Forelimb muscle (tissue), 1 donor: ENCODE results near the gene ITGA4. TPM values are rescaled to one million over a fixed set of nuclear protein-coding genes. Genes with fewer than 3 reads are reported as not detected.
"Not testable (repeated sequence)": the region's sequence is repeated elsewhere in the genome, so short reads cannot be mapped to it uniquely, and the experiment has no call there.

Experiments
- DNase-seq: peaks from one replicate; pipeline ENCODE4 v3.0.0-alpha.2; 2013; ENCODE audit warnings: low read depth
- polyA plus RNA-seq: library from polyadenylated mRNA; unstranded; fragments of 120-200 nt; gene quantifications from one replicate; pipeline ENCODE4 v1.2.1, GENCODE V29; 2013; ENCODE audit not compliant: insufficient read length

Gene ITGA4
- polyA plus RNA-seq, result 20.5 TPM

- DNase-seq, result no peak
These were observed at the start of gene ITGA4 for GRCh38 chr2:181457121-181457740. Gene ITGA4, plus strand, starts transcription at chr2:181457386. Its CDS starts 269 bp downstream, at chr2:181457655.

DNA sequence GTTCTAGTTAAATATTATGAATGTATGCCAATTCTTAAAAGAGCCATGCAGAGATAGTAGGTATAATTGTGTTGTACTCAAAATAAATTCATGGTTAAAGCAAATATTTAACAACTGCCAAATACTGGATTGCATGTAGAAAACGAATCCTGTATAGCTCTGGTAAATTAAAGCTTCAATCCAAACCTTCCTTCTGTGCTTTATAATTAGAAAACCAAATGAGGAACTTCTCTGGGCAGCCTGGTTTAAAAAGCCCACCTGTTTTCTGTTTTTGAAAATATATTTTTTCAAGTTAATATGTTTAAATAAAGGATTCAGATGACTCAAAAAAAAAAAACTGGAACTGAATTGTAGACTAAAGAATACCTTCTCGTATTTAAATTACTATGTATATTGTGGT lies 48.3 kb upstream of the ITGA4 start:
- no peak for DNase-seq

GRCh38 chr2:181411105-181411849 lies 45.9 kb upstream of the ITGA4 start:
- DNase-seq, result no peak

- DNase-seq, result no peak
These were observed 37.9 kb upstream of the ITGA4 start for GRCh38 chr2:181419129-181419855.

DNA sequence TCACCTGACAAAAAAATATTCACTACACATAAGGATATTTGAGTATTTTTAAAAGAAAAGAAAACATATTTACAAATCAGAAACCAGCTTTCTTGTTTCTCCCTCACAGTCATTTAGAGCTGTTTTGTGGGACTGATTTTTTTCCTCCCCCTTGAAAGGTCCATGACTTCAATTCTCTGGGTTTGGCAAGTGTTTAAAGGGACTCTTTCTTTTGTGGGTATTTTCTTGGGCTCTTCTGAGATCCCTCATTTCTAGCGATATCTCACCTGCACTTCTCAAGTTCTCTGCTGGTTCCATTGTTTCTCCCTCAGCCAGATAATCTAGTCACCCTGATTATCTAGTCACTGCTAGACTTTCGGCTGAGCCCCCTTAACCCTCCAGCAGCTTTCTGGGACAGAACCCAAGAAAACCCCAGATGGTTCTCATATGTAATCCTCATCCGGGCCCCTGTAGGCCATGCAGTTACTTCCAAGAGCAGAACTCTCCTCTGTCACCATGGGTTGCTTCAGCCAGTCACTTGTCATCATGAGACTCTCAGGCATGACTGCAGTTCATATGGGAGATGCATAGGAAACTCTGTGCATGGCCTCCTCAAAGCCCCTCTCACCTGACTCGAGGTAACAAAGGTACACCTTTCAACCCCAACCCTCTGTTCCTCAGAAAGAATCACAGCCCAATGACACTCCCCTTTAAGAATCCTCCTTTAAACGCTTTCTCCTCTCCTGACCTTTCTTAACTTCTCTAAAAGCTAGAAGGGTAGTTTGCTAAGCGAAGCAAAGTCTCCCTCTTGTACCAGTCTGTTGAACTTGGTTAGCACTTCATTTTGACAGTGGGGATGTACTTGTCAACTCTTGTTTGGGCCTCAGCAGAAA lies 36.7 kb upstream of the ITGA4 start:
- no peak for DNase-seq

- DNase-seq, result no peak
These were observed 36.1 kb upstream of the ITGA4 start for GRCh38 chr2:181421131-181421458.

- DNase-seq, result no peak
These were observed 35.7 kb upstream of the ITGA4 start for GRCh38 chr2:181421464-181421863.

GRCh38 chr2:181426672-181427071 lies 30.5 kb upstream of the ITGA4 start:
- no peak for DNase-seq

DNA sequence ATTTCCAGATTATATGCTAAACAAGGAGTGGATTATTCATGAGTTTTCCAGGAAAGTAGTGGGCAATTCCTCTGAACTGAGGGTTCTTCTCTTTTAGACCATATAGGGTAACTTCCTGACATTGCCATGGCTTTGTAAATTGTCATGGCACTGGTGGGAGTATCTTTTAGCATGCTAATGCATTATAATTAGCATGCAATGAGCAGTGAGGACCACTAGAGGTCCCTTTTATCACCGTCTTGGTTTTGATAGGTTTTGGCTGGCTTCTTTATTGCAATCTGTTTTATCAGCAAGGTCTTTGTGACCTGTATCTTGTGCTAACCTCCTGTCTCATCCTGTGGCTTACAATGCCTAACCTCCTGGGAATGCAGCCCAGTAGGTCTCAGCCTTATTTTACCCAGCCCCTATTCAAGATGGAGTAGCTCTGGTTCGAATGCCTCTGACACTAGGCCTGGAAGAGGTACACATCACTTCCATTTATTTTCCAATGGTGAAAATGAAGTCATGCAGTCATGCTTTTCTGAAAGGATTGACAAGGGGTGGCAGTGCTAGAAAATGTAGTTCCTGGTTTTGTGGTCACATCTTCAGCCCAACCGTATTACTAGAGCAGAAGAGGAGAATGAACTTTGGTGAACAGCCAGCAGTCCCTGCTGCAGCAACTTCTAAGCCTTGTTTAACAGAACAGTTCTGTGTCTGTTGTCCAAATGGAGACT lies 26.6 kb upstream of the ITGA4 start:
- DNase-seq, result no peak

DNA sequence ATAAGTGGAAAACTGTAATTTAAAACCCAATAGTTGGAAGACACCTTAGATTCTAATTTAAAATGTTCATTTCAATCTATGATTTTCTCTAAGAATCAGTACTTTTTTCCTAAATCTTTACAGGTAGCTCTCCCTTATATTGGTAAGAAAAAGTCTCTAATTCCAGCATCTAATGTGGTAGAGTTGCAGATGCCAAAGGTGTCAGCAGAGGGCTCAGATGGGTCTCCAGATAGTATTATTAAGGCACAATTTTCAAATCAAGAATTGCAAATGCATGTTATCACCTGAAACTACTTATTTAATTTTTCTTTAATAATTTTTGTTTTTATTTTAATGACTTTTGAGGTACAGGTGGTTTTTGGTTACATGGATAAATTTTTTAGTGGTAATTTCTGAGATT lies 25.5 kb upstream of the ITGA4 start:
- DNase-seq, result no peak

DNA sequence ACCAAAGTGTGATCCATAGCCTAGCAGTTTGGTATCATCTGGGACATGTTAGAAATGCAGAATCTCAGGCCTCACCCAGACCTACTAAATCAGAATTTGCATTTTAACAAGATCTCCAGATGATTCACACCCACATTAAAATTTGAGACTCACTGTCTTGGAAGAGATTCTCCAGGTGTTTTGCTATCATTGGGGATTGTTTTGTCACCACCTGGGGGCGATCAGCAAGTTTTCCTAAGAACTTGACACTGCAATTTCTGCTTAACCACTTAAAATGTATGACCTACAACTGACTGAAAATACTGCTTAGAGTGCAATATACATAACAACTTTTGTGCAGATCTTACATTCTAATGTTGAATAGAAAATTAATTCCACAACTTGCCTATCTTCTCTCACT lies 18.9 kb upstream of the ITGA4 start:
- no peak for DNase-seq

- no peak for DNase-seq
These were observed 16.8 kb upstream of the ITGA4 start for GRCh38 chr2:181440344-181440743.

DNA sequence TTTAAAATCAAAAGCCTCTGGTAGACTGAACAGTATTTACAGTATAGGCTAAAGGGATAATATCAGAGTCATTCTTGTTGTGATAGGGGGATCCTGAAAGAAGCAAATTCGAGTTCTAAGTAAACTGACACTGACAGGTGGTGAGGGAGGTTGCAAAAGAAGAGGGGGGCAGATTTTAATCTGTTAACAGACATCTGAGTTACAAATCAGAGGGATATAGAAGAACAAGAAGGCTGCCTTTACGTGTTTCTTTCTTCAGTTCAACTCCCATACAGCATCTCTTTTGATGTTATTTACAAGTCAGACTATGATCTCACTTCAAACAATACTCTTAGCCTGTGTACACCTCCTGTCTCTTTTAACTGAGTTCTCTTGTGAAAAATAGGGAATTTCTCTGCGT lies 16.3 kb upstream of the ITGA4 start:
- DNase-seq, result no peak

DNA sequence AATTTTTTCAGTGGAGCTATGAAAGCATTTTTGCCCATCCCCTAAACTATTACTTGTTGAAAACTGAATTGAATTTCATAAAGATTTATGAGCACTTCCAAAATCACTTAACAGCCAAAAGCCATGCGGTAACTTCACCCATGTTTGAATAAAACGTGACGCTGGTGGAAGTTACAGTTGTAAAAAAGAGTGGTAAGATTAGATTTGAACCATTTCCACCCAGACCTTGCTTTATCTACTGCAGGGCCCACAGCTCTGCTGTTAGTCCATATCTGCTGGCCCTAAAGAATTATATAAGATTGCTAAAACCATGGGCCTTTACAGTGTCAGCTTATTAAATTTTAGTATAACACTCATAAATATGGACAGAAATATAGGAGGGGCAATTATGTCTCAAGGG lies 15.5 kb upstream of the ITGA4 start:
- no peak for DNase-seq

- DNase-seq, result no peak
These were observed 12.5 kb upstream of the ITGA4 start for GRCh38 chr2:181444654-181445053.

- no peak for DNase-seq
These were observed 10.2 kb upstream of the ITGA4 start for GRCh38 chr2:181446985-181447384.

DNA sequence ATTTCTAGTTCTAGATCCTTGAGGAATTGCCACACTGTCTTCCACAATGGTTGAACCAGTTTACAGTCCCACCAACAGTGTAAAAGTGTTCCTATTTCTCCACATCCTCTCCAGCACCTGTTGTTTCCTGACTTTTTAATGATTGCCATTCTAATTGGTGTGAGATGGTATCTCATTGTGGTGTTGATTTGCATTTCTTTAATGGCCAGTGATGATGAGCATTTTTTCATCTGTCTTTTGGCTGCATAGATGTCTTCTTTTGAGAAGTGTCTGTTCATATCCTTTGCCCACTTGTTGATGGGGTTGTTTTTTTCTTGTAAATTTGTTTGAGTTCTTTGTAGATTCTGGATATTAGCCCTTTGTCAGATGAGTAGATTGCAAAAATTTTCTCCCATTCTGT lies 7.9 kb upstream of the ITGA4 start:
- not testable (repeated sequence) for DNase-seq

GRCh38 chr2:181454686-181455450 lies 2.3 kb upstream of the ITGA4 start:
- no peak for DNase-seq

- no peak for DNase-seq
These were observed 496 bp upstream of the ITGA4 start for GRCh38 chr2:181456660-181457120.

GRCh38 chr2:181457741-181458425 lies 697 bp downstream of the ITGA4 start:
- DNase-seq, result no peak
